Measurements from ENCODE around the gene STAT5B.

The STAT5B gene

GRCh38 chr17:42180411-42180921 lies 95.7 kb downstream of the STAT5B start:
- DNase-seq (ENCODE audit: low read depth, low spot score), result no peak

GRCh38 chr17:42179911-42180410 lies 96.2 kb downstream of the STAT5B start:
- no peak for DNase-seq (ENCODE audit: low read depth, low spot score)

GRCh38 chr17:42179335-42179734 lies 96.9 kb downstream of the STAT5B start:
- no peak for DNase-seq (ENCODE audit: low read depth, low spot score)

GRCh38 chr17:42178817-42179216 lies 97.4 kb downstream of the STAT5B start:
- no peak for DNase-seq (ENCODE audit: low read depth, low spot score)

- DNase-seq (ENCODE audit: low read depth, low spot score), result no peak
Observed at GRCh38 chr17:42177684-42178083, 98.5 kb downstream of the STAT5B start.

- DNase-seq (ENCODE audit: low read depth, low spot score), result no peak
Observed at GRCh38 chr17:42174126-42174783, 101.9 kb downstream of the STAT5B start.

- DNase-seq (ENCODE audit: low read depth, low spot score), result no peak
Observed at GRCh38 chr17:42171831-42172230, 104.4 kb downstream of the STAT5B start.

GRCh38 chr17:42169351-42169750 lies 106.8 kb downstream of the STAT5B start:
- no peak for DNase-seq (ENCODE audit: low read depth, low spot score)

- DNase-seq (ENCODE audit: low read depth, low spot score), result no peak
Observed at GRCh38 chr17:42167807-42168206, 108.4 kb downstream of the STAT5B start.

GRCh38 chr17:42166196-42166763 lies 109.9 kb downstream of the STAT5B start:
- DNase-seq (ENCODE audit: low read depth, low spot score), result no peak

GRCh38 chr17:42165751-42166150 lies 110.4 kb downstream of the STAT5B start:
- DNase-seq (ENCODE audit: low read depth, low spot score), result no peak

GRCh38 chr17:42163696-42164407 lies 112.3 kb downstream of the STAT5B start:
- DNase-seq (ENCODE audit: low read depth, low spot score), result no peak

GRCh38 chr17:42163113-42163512 lies 113.1 kb downstream of the STAT5B start:
- DNase-seq (ENCODE audit: low read depth, low spot score), result no peak

GRCh38 chr17:42160531-42160910 lies 115.7 kb downstream of the STAT5B start:
- no peak for DNase-seq (ENCODE audit: low read depth, low spot score)

GRCh38 chr17:42159796-42160530 lies 116.2 kb downstream of the STAT5B start:
- DNase-seq (ENCODE audit: low read depth, low spot score), result no peak

- no peak for DNase-seq (ENCODE audit: low read depth, low spot score)
Observed at GRCh38 chr17:42155614-42156045, 120.6 kb downstream of the STAT5B start.

- DNase-seq (ENCODE audit: low read depth, low spot score), result no peak
Observed at GRCh38 chr17:42153919-42154742, 122.1 kb downstream of the STAT5B start.

Data from activated naive CD8-positive, alpha-beta T cell treated with anti-CD3 and anti-CD28 coated beads, Interleukin-2, amount 50 U/mL, for 16 hours (primary cell).